ENCODE measurements around the gene PLA2G1B.
"Not testable (repeated sequence)": the region's sequence is repeated elsewhere in the genome, so short reads cannot be mapped to it uniquely, and the experiment has no call there.

The PLA2G1B gene

DNA sequence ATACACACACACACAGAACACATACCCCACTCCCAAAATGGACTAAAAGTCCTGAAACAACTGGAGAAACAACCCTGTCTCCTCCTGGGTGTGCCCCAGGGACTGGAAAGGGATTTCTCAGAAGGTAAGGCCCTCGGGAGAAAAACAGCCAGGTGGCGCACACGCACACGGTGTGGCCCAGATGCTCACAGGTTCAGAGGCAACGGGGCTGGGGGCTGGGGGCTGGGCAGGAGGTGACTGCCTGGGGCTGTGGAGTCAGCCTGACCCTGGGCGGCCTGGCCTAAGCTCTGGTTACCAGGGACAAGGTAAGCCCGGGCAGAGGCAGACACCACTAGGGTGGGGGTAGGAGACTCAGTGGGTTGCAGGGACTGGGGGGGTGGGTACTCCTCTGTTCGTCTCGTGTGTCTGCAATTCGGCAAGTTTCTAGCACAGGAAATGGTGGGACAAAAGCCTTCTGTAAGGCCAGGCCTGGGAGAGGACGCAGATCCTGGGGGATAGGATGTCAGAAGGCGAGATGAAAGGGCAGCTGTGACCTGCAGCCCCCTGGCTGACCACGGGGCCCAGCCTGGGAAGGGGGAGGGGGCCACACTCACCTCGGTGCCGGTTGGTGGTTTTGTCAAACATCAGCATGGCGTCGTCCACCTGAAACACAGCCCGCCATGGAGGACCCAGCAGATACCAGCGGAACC is 31.0 kb upstream of the PLA2G1B start:
- DNase-seq (ENCODE audit: low spot score), result no peak

DNA sequence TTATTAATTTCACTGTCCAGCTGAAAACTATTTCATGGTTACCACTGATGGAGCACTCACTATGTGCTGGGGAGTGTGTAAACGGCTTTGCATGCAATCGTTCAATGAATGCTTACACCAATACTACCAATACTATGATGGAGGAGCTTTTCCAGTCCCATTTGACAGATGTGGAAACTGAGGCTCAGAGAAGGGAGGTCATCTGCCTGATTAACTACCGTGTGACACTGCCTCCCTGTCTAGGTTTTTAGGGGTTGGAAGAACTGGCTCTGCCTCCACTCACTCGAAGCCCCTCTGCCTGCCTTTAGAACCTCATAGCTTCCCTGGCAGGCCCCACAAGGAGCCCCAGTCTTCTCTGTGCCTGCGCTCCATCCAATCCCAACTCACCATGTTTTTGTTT is 29.5 kb upstream of the PLA2G1B start:
- DNase-seq (ENCODE audit: low spot score), result no peak

DNA sequence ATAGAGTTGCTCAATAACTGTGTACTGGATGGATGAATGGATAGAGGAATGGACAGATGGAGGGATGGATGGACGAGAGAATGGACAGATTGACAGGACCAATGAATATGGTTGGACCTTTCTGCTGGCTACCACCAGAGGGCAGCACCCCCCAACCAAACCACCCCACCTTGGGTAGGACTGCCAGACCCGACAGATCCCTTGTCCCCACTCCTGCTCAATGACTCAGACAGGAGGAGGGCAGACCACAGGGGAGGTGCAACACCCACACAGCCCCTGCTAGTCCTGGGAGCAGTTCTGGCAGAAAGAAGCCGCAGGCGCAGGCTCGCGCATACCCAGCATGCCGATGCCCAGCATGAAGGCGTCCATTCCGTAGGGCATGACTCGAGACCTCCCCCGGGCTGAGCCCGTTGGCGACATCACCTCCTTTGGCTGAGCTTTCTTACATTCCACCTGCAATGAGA is 29.0 kb upstream of the PLA2G1B start:
- peak; percentile 98 for DNase-seq (ENCODE audit: low spot score)

GRCh38 chr12:120353556-120354317 is 26.2 kb upstream of the PLA2G1B start:
- no peak for DNase-seq (ENCODE audit: low spot score)

DNA sequence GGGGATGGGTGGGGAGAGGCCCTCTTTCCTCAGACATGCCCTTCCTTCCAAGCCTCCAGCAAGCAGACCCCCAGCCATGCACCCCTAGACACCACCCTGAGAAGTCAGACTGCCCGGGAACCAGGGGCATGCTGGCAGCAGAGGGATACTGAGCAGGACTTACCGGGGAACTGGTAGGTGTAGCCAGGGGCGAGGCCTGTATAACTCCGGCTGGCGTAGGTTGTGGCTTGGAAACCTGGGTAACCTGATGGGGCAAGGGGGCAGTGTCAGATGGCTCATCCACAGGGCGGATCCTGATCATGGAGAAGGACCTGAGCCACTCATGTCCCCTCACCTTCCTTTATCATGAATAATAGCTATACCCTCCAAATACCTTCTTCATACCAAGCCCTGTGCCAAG is 25.6 kb upstream of the PLA2G1B start:
- no peak for DNase-seq (ENCODE audit: low spot score)

DNA sequence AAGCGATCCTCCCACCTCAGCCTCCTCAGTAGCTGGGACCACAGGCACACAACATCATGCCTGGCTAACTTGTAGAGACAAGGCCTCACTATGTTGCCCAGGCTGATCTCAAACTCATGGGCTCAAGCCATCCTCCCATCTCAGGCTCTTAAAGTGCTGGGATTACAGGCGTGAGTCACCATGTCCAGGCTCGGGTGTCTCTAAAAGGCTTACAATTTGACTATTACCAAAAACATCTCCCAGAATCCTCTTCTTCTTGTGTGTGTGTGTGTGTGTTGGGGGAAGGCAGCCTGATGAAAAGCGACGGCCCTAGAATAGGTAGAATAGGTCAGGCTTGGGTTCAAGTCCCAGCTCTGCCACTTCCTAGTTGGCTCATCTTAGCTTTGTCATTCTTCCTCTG is 24.5 kb upstream of the PLA2G1B start:
- peak; percentile 46 for DNase-seq (ENCODE audit: low spot score)

DNA sequence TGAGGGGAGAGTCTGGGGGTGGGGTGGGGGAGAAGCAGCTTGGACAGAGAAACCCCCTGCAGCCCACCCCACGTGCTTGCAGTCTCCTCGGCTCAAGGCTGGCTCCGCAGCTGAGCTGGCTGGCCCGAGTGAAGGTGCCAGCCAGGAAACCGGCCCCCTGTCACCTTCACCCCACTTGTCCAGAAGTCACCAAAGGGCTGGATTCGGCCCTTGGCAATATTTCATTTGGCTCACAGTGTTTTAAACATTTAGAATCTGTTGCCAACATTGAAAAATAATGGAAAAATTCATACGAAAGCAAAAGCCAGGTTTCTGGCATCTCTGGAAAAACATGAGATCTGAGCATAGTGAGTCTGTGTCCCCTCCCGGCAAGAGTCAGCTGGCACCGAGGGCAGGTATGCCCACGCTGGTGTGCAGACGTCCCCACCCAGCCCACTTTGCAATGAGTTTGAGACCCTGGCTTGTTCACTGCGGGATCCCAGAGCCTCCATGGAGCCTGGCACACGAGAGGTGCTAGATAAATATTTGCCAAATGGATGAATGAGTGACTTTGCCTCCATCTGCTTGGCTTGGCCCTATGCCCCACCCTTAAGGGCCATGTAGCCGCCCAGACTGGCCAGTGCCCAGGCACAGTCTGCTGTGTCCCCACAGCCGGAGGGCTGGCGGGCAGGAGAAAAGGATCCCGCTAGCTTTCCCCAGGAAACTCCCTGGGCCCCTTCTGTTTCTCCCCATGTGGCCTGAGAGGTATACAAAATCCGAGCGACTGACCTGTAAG is 23.2 kb upstream of the PLA2G1B start:
- no peak for DNase-seq (ENCODE audit: low spot score)

DNA sequence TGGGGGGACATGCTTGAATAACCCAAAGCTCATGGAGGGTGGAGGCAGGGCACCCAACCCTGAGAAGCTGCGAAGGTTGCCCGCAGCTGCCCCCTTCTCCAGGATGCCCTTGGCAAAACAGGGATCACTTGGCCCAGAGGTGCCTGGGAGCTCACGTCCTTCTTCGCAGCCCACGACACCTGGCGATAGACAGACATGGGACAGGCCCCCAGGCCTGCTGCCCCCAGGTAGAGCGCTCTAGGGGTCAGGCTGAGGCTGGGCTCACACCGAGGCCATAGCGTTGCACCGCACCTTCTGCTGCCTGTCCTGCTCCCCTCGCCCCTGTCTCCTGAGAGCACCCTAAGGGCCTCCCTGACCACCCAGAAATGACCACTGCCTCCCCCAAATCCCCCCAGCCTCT is 20.2 kb upstream of the PLA2G1B start:
- no peak for DNase-seq (ENCODE audit: low spot score)

GRCh38 chr12:120346681-120347080 is 19.1 kb upstream of the PLA2G1B start:
- DNase-seq (ENCODE audit: low spot score), result no peak

GRCh38 chr12:120346031-120346430 is 18.5 kb upstream of the PLA2G1B start:
- DNase-seq (ENCODE audit: low spot score), result no peak

DNA sequence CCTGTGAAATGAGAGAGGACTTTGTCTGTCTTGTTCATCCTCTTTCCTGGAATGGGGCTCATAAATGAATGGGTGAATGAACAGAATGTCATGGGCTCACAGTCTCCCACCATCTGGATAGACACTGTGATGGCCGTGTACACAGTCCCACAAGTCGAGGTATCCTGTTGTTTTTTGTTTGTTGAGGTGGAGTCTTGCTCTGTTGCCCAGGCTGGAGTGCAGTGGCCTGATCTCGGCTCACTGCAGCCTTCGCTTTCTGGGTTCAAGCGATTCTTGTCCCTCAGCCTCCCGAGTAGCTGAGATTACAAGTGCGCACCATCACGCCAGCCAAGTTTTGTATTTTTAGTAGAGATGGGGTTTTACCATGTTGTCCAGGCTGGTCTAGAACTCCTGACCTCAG is 16.1 kb upstream of the PLA2G1B start:
- no peak for DNase-seq (ENCODE audit: low spot score)

- DNase-seq (ENCODE audit: low spot score), result no peak
These were observed 15.5 kb upstream of the PLA2G1B start for GRCh38 chr12:120343039-120343537.

GRCh38 chr12:120342175-120343038 is 14.8 kb upstream of the PLA2G1B start:
- no peak for DNase-seq (ENCODE audit: low spot score)

GRCh38 chr12:120339256-120339655 is 11.7 kb upstream of the PLA2G1B start:
- DNase-seq (ENCODE audit: low spot score), result no peak

- no peak for DNase-seq (ENCODE audit: low spot score)
These were observed 10.2 kb upstream of the PLA2G1B start for GRCh38 chr12:120337730-120338129.

GRCh38 chr12:120336392-120336791 is 8.8 kb upstream of the PLA2G1B start:
- DNase-seq (ENCODE audit: low spot score), result not testable (repeated sequence)

DNA sequence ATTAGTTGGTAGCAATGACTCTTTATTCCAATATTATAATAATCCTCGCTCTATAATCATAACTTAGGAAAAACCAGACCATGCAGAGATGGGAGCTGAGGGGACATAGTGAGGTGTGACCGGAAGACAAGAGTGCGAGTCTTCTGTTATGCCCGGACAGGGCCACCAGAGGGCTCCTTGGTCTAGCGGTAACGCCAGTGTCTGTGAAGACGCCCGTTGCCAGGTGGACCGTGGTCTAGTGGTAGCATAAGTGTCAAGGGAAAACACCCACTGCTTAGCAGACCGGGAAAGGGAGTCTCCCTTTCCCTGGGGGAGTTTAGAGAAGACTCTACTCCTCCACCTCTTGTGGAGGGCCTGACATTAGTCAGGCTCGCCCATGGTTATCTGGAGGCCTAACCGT is 7.9 kb upstream of the PLA2G1B start:
- peak; percentile 77 for DNase-seq (ENCODE audit: low spot score)

DNA sequence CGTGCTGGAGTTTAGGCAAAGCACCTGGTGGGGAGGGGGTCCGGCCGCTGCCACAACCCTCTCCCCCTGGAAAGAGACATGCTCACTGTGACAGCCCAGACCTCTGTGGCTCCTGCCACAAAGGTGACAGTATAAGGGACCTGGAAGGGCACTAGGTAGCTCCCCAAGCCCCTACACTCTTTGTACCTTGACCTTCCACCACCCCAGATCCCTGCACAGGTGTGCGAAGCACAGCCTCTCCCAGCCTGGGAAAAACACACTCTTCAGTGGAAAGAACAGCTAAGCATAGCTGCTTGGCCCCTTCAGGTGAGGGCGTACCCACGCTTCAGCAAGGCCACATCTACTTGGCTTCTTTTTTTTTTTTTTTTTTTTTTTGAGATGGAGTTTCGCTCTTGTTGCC is 4.9 kb upstream of the PLA2G1B start:
- no peak for DNase-seq (ENCODE audit: low spot score)

DNA sequence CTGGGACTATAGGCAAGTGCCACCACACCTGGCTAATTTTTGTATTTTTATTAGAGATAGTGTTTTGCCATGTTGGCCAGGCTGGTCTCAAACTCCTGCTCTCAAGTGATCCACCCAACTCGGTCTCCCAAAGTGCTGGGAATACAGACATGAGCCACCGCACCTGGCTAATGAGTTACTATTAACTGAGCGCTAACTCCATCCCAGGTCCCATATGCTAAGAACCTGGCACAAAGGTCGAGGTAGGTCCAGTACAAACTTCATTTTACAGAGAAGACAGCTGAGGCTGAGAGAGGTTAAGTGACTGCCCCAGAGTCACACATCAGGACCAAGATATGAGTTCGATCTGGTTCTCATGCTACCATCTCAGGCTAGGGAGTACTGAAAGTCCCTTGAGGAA is 4.5 kb upstream of the PLA2G1B start:
- DNase-seq (ENCODE audit: low spot score), result no peak

- no peak for DNase-seq (ENCODE audit: low spot score)
These were observed 3.8 kb upstream of the PLA2G1B start for GRCh38 chr12:120331390-120331789.

- no peak for DNase-seq (ENCODE audit: low spot score)
These were observed 649 bp upstream of the PLA2G1B start for GRCh38 chr12:120328228-120328627.

Data from kidney tubule cell (primary cell).